ENCODE data around the gene CHRM5. TPM values are rescaled to one million over a fixed set of nuclear protein-coding genes. Genes with fewer than 3 reads are reported as not detected.

The CHRM5 gene
- polyA plus RNA-seq, 1 donor (not counting 4 experiments of a cell fraction or from before 2014, with no cell fraction given) = 0.01 TPM

DNA sequence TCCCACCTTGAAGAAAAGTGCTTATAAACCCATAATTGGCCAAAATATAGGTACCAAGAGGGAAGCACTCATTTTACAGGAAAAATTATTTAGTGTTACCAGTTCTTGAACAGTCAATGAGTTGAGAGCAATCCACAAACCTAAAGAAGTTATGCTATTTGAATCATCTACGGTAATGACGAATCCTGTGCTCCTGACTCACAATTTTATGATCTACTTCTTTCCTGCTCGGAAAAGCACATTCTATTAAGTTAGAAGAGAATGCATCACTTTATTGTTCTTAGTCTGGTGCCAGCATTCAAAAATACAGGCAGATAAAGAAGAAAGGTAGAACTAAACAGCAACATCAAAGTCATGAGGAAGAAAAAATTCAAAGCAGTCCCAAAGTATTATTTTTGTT is 33.2 kb downstream of the CHRM5 start:
- peak overlapping the region; percentile 33 for H3K27ac ChIP-seq (ENCODE audit: control insufficient read depth, insufficient read depth, low read length)
- H4K20me1 ChIP-seq (ENCODE audit: control insufficient read depth, extremely low read depth, insufficient read depth, low read length) = no peaks in the 10 kb centered on the region
- H3K4me3 ChIP-seq (ENCODE audit: control insufficient read depth in 2 of 3, extremely low read depth in 1 of 3, insufficient read depth in 2 of 3, low read depth in 1 of 3, low read length in 3 of 3) = no peak overlapping the region
- dilution Hi-C loops (cut with MboI; ENCODE audit: extremely low pct_ligation_motif_present, low sequenced_read_pairs) = no loop called here
- H2AFZ ChIP-seq (ENCODE audit: control insufficient read depth, low read length) = no peak overlapping the region
- H3K79me2 ChIP-seq (ENCODE audit: control insufficient read depth, insufficient read depth, low read length) = no peaks in the 10 kb centered on the region
- no peaks in the 10 kb centered on the region for H3K27me3 ChIP-seq (ENCODE audit: control insufficient read depth, extremely low read depth, insufficient read depth, low read length)
- FAIRE-seq (peak; percentile 80), DNase-seq (ENCODE audit: low read depth, low spot score) (no peak)
- H3K36me3 ChIP-seq (ENCODE audit: control insufficient read depth in 2 of 2, extremely low read depth in 1 of 2, insufficient read depth in 2 of 2, low read length in 2 of 2) = no peaks in the 10 kb centered on the region
- no peaks in the 10 kb centered on the region for H3K9me1 ChIP-seq (ENCODE audit: control insufficient read depth, extremely low read depth, insufficient read depth, low read length)
- no peak for TF ChIP-seq EZH2 (IDR thresholded peaks at IDR 0.05; ENCODE audit: low read length)
- TF ChIP-seq, protein P1, sequence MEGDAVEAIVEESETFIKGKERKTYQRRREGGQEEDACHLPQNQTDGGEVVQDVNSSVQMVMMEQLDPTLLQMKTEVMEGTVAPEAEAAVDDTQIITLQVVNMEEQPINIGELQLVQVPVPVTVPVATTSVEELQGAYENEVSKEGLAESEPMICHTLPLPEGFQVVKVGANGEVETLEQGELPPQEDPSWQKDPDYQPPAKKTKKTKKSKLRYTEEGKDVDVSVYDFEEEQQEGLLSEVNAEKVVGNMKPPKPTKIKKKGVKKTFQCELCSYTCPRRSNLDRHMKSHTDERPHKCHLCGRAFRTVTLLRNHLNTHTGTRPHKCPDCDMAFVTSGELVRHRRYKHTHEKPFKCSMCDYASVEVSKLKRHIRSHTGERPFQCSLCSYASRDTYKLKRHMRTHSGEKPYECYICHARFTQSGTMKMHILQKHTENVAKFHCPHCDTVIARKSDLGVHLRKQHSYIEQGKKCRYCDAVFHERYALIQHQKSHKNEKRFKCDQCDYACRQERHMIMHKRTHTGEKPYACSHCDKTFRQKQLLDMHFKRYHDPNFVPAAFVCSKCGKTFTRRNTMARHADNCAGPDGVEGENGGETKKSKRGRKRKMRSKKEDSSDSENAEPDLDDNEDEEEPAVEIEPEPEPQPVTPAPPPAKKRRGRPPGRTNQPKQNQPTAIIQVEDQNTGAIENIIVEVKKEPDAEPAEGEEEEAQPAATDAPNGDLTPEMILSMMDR (optimal IDR thresholded peaks at IDR 0.05 in 1 of 3, IDR thresholded peaks at IDR 0.05 in 1 of 3, conservative IDR thresholded peaks at IDR 0.05 in 1 of 3; ENCODE audit: extremely low read depth in 1 of 3, insufficient read depth in 2 of 3, low read length in 3 of 3) = no peak
- H3K4me1 ChIP-seq (ENCODE audit: control insufficient read depth, extremely low read depth, insufficient read depth, low read length) = peaks cover 9% of the 10 kb centered on the region
- H3K9ac ChIP-seq (ENCODE audit: control insufficient read depth, extremely low read depth, insufficient read depth, low read length) = no peak overlapping the region
- peak overlapping the region; percentile 63 for H3K4me2 ChIP-seq (ENCODE audit: control insufficient read depth, extremely low read depth, insufficient read depth, low read depth, low read length)
- no peaks in the 10 kb centered on the region for H3K9me3 ChIP-seq (ENCODE audit: control insufficient read depth, low read depth, low read length)

DNA sequence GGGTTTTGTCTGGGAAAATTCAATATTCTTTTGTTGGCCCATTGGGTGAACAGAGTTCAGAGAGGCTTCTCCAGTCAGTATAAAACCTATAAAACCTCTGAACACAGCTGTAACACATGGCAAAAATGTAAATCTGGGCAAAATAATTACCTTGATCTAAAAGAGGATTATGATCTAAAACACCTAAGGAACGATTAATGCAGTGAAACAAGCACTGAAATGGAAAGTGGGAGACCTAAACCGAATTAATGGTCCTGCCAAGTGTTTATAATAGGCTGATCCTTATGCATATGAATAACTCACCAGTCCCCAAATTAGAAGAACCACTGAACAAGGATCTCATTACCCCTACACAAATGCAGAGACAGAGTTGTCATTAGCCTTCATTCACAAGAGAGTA is 38.1 kb downstream of the CHRM5 start:
- H3K4me2 ChIP-seq (ENCODE audit: control insufficient read depth, extremely low read depth, insufficient read depth, low read depth, low read length) = no peak overlapping the region
- no peak overlapping the region for H2AFZ ChIP-seq (ENCODE audit: control insufficient read depth, low read length)
- dilution Hi-C loops (cut with MboI; ENCODE audit: extremely low pct_ligation_motif_present, low sequenced_read_pairs) = no loop called here
- TF ChIP-seq, protein P1 (optimal IDR thresholded peaks at IDR 0.05 in 1 of 3, IDR thresholded peaks at IDR 0.05 in 1 of 3, conservative IDR thresholded peaks at IDR 0.05 in 1 of 3; ENCODE audit: extremely low read depth in 1 of 3, insufficient read depth in 2 of 3, low read length in 3 of 3) = no peak
- H3K9ac ChIP-seq (ENCODE audit: control insufficient read depth, extremely low read depth, insufficient read depth, low read length) = no peak overlapping the region
- H3K36me3 ChIP-seq (ENCODE audit: control insufficient read depth in 2 of 2, extremely low read depth in 1 of 2, insufficient read depth in 2 of 2, low read length in 2 of 2) = no peaks in the 10 kb centered on the region
- H3K4me1 ChIP-seq (ENCODE audit: control insufficient read depth, extremely low read depth, insufficient read depth, low read length) = peaks cover 6% of the 10 kb centered on the region
- no peak for DNase-seq (ENCODE audit: low read depth, low spot score)
- no peaks in the 10 kb centered on the region for H3K27me3 ChIP-seq (ENCODE audit: control insufficient read depth, extremely low read depth, insufficient read depth, low read length)
- no peaks in the 10 kb centered on the region for H3K9me3 ChIP-seq (ENCODE audit: control insufficient read depth, low read depth, low read length)
- H3K79me2 ChIP-seq (ENCODE audit: control insufficient read depth, insufficient read depth, low read length) = no peaks in the 10 kb centered on the region
- no peak overlapping the region for H3K4me3 ChIP-seq (ENCODE audit: control insufficient read depth in 2 of 3, extremely low read depth in 1 of 3, insufficient read depth in 2 of 3, low read depth in 1 of 3, low read length in 3 of 3)
- H3K27ac ChIP-seq (ENCODE audit: control insufficient read depth, insufficient read depth, low read length) = no peak overlapping the region
- no peaks in the 10 kb centered on the region for H3K9me1 ChIP-seq (ENCODE audit: control insufficient read depth, extremely low read depth, insufficient read depth, low read length)
- H4K20me1 ChIP-seq (ENCODE audit: control insufficient read depth, extremely low read depth, insufficient read depth, low read length) = no peaks in the 10 kb centered on the region
- FAIRE-seq = no peak
